Measurements from ENCODE around the gene HHEX. TPM values are rescaled to one million over a fixed set of nuclear protein-coding genes. Genes with fewer than 3 reads are reported as not detected.

Gene HHEX
- polyA plus RNA-seq, 1 donor (not counting 4 experiments of a cell fraction or from before 2014, with no cell fraction given) = not detected

DNA sequence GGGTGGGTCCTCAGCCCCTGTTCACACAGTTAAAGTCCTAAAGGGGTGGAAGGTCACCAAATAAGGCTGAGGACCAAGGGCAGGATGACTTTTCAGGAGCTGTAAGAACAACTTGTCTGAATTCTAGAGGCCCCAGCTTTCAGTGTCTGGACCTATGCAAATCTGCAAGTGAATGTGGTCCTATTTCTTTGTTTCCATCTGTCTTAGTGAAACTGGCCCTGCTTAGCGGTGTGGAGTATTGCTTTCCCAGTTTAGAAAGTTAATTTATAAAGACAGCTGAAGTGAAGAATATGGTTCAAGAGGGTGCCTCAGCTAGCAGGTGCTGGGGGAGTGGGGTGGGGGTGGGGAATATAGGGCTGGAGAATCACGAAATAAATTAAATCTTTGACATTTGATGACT is 40.1 kb downstream of the HHEX start:
- Histone ChIP-seq H3K79me2 (ENCODE audit: control insufficient read depth, insufficient read depth, low read length) (no peaks in the 10 kb centered on the region), H3K9ac (ENCODE audit: control insufficient read depth, extremely low read depth, insufficient read depth, low read length) (no peak overlapping the region), H3K4me2 (ENCODE audit: control insufficient read depth, extremely low read depth, insufficient read depth, low read depth, low read length) (no peak overlapping the region), H3K9me1 (ENCODE audit: control insufficient read depth, extremely low read depth, insufficient read depth, low read length) (no peaks in the 10 kb centered on the region), H3K4me1 (ENCODE audit: control insufficient read depth, extremely low read depth, insufficient read depth, low read length) (no peaks in the 10 kb centered on the region), H3K27ac (ENCODE audit: control insufficient read depth, insufficient read depth, low read length) (no peak overlapping the region), H3K4me3 (ENCODE audit: control insufficient read depth in 2 of 3, extremely low read depth in 1 of 3, insufficient read depth in 2 of 3, low read depth in 1 of 3, low read length in 3 of 3) (no peak overlapping the region), H3K36me3 (ENCODE audit: control insufficient read depth in 2 of 2, extremely low read depth in 1 of 2, insufficient read depth in 2 of 2, low read length in 2 of 2) (no peaks in the 10 kb centered on the region), H4K20me1 (ENCODE audit: control insufficient read depth, extremely low read depth, insufficient read depth, low read length) (no peaks in the 10 kb centered on the region), H2AFZ (ENCODE audit: control insufficient read depth, low read length) (no peak overlapping the region), H3K27me3 (ENCODE audit: control insufficient read depth, extremely low read depth, insufficient read depth, low read length) (peaks cover 7% of the 10 kb centered on the region), H3K9me3 (ENCODE audit: control insufficient read depth, low read depth, low read length) (no peaks in the 10 kb centered on the region)
- no peak for TF ChIP-seq EZH2 (IDR thresholded peaks at IDR 0.05; ENCODE audit: low read length)
- TF ChIP-seq, protein P1, sequence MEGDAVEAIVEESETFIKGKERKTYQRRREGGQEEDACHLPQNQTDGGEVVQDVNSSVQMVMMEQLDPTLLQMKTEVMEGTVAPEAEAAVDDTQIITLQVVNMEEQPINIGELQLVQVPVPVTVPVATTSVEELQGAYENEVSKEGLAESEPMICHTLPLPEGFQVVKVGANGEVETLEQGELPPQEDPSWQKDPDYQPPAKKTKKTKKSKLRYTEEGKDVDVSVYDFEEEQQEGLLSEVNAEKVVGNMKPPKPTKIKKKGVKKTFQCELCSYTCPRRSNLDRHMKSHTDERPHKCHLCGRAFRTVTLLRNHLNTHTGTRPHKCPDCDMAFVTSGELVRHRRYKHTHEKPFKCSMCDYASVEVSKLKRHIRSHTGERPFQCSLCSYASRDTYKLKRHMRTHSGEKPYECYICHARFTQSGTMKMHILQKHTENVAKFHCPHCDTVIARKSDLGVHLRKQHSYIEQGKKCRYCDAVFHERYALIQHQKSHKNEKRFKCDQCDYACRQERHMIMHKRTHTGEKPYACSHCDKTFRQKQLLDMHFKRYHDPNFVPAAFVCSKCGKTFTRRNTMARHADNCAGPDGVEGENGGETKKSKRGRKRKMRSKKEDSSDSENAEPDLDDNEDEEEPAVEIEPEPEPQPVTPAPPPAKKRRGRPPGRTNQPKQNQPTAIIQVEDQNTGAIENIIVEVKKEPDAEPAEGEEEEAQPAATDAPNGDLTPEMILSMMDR (optimal IDR thresholded peaks at IDR 0.05 in 1 of 3, IDR thresholded peaks at IDR 0.05 in 1 of 3, conservative IDR thresholded peaks at IDR 0.05 in 1 of 3; ENCODE audit: extremely low read depth in 1 of 3, insufficient read depth in 2 of 3, low read length in 3 of 3) = no peak
- dilution Hi-C loops (cut with MboI; ENCODE audit: extremely low pct_ligation_motif_present, low sequenced_read_pairs) = no loop called here
- FAIRE-seq (no peak), DNase-seq (ENCODE audit: low read depth, low spot score) (no peak)

DNA sequence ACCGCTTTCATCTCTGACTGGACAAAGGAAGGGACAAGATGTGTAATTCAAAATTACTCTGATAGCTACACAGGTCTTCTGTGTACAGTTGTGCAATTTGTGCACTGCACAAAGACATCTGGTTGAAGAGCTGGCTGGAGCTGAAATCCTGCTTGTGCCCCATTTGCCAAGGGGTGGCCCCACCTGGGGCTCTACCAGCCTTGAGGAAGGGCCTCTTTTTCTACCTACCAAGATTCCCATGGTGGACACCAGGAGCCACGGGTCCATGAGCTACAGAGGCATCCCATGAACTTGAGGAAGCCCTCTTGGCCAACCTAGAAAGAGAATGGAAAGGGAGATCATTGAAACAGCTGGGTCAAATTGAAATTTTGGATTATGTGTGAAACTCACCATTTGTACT is 43.2 kb downstream of the HHEX start:
- Histone ChIP-seq H3K79me2 (ENCODE audit: control insufficient read depth, insufficient read depth, low read length) (no peaks in the 10 kb centered on the region), H3K9me3 (ENCODE audit: control insufficient read depth, low read depth, low read length) (no peaks in the 10 kb centered on the region), H3K4me3 (ENCODE audit: control insufficient read depth in 2 of 3, extremely low read depth in 1 of 3, insufficient read depth in 2 of 3, low read depth in 1 of 3, low read length in 3 of 3) (no peak overlapping the region), H3K27ac (ENCODE audit: control insufficient read depth, insufficient read depth, low read length) (no peak overlapping the region), H4K20me1 (ENCODE audit: control insufficient read depth, extremely low read depth, insufficient read depth, low read length) (no peaks in the 10 kb centered on the region), H3K4me2 (ENCODE audit: control insufficient read depth, extremely low read depth, insufficient read depth, low read depth, low read length) (no peak overlapping the region), H3K27me3 (ENCODE audit: control insufficient read depth, extremely low read depth, insufficient read depth, low read length) (peaks cover 3% of the 10 kb centered on the region), H3K9ac (ENCODE audit: control insufficient read depth, extremely low read depth, insufficient read depth, low read length) (no peak overlapping the region), H2AFZ (ENCODE audit: control insufficient read depth, low read length) (no peak overlapping the region), H3K4me1 (ENCODE audit: control insufficient read depth, extremely low read depth, insufficient read depth, low read length) (no peaks in the 10 kb centered on the region), H3K9me1 (ENCODE audit: control insufficient read depth, extremely low read depth, insufficient read depth, low read length) (no peaks in the 10 kb centered on the region), H3K36me3 (ENCODE audit: control insufficient read depth in 2 of 2, extremely low read depth in 1 of 2, insufficient read depth in 2 of 2, low read length in 2 of 2) (no peaks in the 10 kb centered on the region)
- dilution Hi-C loops (cut with MboI; ENCODE audit: extremely low pct_ligation_motif_present, low sequenced_read_pairs) = no loop called here
- DNase-seq (ENCODE audit: low read depth, low spot score) (no peak), FAIRE-seq (no peak)
- TF ChIP-seq, protein P1 (optimal IDR thresholded peaks at IDR 0.05 in 1 of 3, IDR thresholded peaks at IDR 0.05 in 1 of 3, conservative IDR thresholded peaks at IDR 0.05 in 1 of 3; ENCODE audit: extremely low read depth in 1 of 3, insufficient read depth in 2 of 3, low read length in 3 of 3) = no peak
- TF ChIP-seq EZH2 (IDR thresholded peaks at IDR 0.05; ENCODE audit: low read length) = no peak
